Astrocyte of the cerebellum (primary cell): ENCODE data around the gene PPM1B.

Experiments used
- DNase-seq: peaks from one replicate; pipeline ENCODE4 v3.0.0-alpha.2; 2011; ENCODE audit warnings: low read depth
- H3K4me3 ChIP-seq: 2 replicates; pipeline ENCODE4 v1.5.1; 2011; ENCODE audit warnings: mild to moderate bottlenecking, low read depth, low read length, moderate library complexity
- CTCF ChIP-seq: IDR thresholded peaks from 2 replicates; pipeline ENCODE4 v1.5.1; 2012; ENCODE audit warnings: low read length, low read depth, moderate library complexity, mild to moderate bottlenecking; ENCODE audit errors: missing control alignments
- in situ Hi-C: cut with HindIII; loops from 2 replicates; pipeline ENCODE4 v1.10.0; 2017; ENCODE audit warnings: low sequenced_read_pairs

Gene PPM1B

GRCh38 chr2:44212302-44212701, 43.6 kb downstream of the PPM1B start:
- no peak for DNase-seq
- in situ Hi-C loops = no loop called here

GRCh38 chr2:44215827-44216226, 47.2 kb downstream of the PPM1B start:
- in situ Hi-C loops = no loop called here
- no peak overlapping the region for H3K4me3 ChIP-seq
- DNase-seq = no peak
- TF ChIP-seq CTCF = no peak

More at GRCh38 chr2:44212302-44212701, 43.6 kb downstream of the PPM1B start:
- no peak for TF ChIP-seq CTCF
- no peak overlapping the region for H3K4me3 ChIP-seq

- DNase-seq = no peak
- H3K4me3 ChIP-seq = no peak overlapping the region
- no peak for TF ChIP-seq CTCF
- in situ Hi-C loops = no loop called here
Measured at GRCh38 chr2:44218771-44219170, 50.1 kb downstream of the PPM1B start.

- in situ Hi-C loops = no loop called here
- TF ChIP-seq CTCF = no peak
- no peak overlapping the region for H3K4me3 ChIP-seq
- no peak for DNase-seq
Measured at GRCh38 chr2:44226753-44227152, 58.1 kb downstream of the PPM1B start.

- in situ Hi-C loops = no loop called here
- TF ChIP-seq CTCF = no peak
- no peak for DNase-seq
- H3K4me3 ChIP-seq = no peak overlapping the region
Measured at GRCh38 chr2:44230378-44230777, 61.7 kb downstream of the PPM1B start.

GRCh38 chr2:44233450-44234128, 64.9 kb downstream of the PPM1B start:
- in situ Hi-C loops = no loop called here
- no peak for TF ChIP-seq CTCF
- peak; percentile 53 for DNase-seq
- no peak overlapping the region for H3K4me3 ChIP-seq
